Measurements from ENCODE around the gene KIF26A.

GRCh38 chr14:104184911-104185499, 46.6 kb downstream of the KIF26A start:
- no peak for TF ChIP-seq CTCF (IDR thresholded peaks at IDR 0.05)
- no peak for TF ChIP-seq POLR2A (IDR thresholded peaks at IDR 0.05)

Data from lower leg skin (tissue), 3 donors.